DLD1 (cell line): ENCODE measurements around the gene ZBTB42.
"Not testable (repeated sequence)": the region's sequence is repeated elsewhere in the genome, so short reads cannot be mapped to it uniquely, and the experiment has no call there.

Experiments
- in situ Hi-C: cut with HindIII; loops from 2 replicates; pipeline ENCODE4 v1.10.0; 2017; ENCODE audit warnings: low sequenced_read_pairs

The ZBTB42 gene

GRCh38 chr14:104830781-104831180, 29.9 kb downstream of the ZBTB42 start:
- in situ Hi-C loops: no loop called here

- in situ Hi-C loops: not testable (repeated sequence)
These were observed 35.5 kb downstream of the ZBTB42 start for GRCh38 chr14:104836171-104836935.

GRCh38 chr14:104841730-104842129, 40.8 kb downstream of the ZBTB42 start:
- in situ Hi-C loops: no loop called here

GRCh38 chr14:104843006-104843405, 42.1 kb downstream of the ZBTB42 start:
- in situ Hi-C loops: no loop called here

GRCh38 chr14:104843442-104844305, 42.8 kb downstream of the ZBTB42 start:
- in situ Hi-C loops: no loop called here

GRCh38 chr14:104844306-104845032, 43.6 kb downstream of the ZBTB42 start:
- in situ Hi-C loops: no loop called here

- in situ Hi-C loops: no loop called here
These were observed 44.2 kb downstream of the ZBTB42 start for GRCh38 chr14:104845033-104845666.

- in situ Hi-C loops: no loop called here
These were observed 45.0 kb downstream of the ZBTB42 start for GRCh38 chr14:104845834-104846441.

- in situ Hi-C loops: no loop called here
These were observed 51.4 kb downstream of the ZBTB42 start for GRCh38 chr14:104852280-104852663.
